Nephron (organoid): ENCODE measurements around the gene AOPEP.
"Not testable (repeated sequence)": the region's sequence is repeated elsewhere in the genome, so short reads cannot be mapped to it uniquely, and the experiment has no call there.

Experiments used
- H3K27ac Mint-ChIP-seq, 3 experiments: 2 replicates each; pipeline ENCODE4 v1.8.0; 2020; ENCODE audit warnings: mixed read lengths in 3 of 3, mild to moderate bottlenecking in 2 of 3, moderate library complexity in 1 of 3
- H3K27me3 Mint-ChIP-seq: 2 replicates; pipeline ENCODE4 v1.8.0; 2021; ENCODE audit warnings: low read depth, mild to moderate bottlenecking, moderate library complexity, mixed read lengths
- H3K36me3 Mint-ChIP-seq: 2 replicates; pipeline ENCODE4 v1.8.0; 2020; ENCODE audit warnings: low read depth, mixed read lengths
- H3K4me1 Mint-ChIP-seq: 2 replicates; pipeline ENCODE4 v1.8.0; 2020; ENCODE audit warnings: mixed read lengths
- H3K4me3 Mint-ChIP-seq, 3 experiments: 2 replicates each; pipeline ENCODE4 v1.8.0; 2020; ENCODE audit warnings: mild to moderate bottlenecking in 3 of 3, mixed read lengths in 3 of 3, moderate library complexity in 2 of 3
- H3K9me3 Mint-ChIP-seq: 2 replicates; pipeline ENCODE4 v1.8.0; 2020; ENCODE audit warnings: mixed read lengths
- TF ChIP-seq, protein P1 (sequence below), 3 experiments: fragments of 200-600 bp; sonication (generic); IDR thresholded peaks; one replicate each; pipeline ENCODE4 v1.5.0; 2021; ENCODE audit warnings: antibody characterized with exemption in 3 of 3; ENCODE audit not compliant: unreplicated experiment in 3 of 3

Gene AOPEP

DNA sequence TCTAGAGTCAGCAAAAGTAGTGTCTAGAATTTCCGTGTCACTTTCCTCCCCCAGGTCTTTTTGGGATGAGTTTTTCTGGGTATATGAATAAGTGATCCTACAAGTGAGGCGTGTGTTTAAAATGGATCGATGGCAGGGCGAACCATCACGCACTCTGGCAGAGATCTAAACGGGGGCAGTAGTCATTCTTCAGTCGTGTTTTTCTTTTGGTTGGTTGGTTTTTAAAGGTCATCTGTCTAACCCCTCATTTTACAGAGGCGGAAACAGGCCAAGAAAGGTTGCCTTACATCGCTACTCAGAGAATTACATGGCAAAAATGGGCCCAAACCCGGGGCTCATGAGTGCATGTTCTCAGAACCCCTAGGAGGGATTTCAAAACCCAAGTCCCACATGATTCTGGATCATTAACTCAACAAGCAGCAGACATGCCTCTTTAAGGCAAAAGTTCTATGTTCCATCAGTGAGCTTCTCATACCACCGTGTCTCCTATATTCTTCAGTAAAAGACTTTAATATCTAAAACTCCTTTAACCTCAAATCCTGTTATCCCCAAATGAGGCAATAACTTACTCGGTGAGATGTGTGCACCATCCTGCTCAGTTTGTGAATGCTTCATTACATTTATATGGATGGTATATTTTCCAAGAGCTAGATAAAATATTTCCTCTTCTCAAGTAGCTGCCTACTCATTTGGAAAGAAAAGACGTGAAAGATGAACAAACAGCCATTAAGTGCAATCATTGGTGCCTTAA is 145.8 kb downstream of the AOPEP start:
- Mint-ChIP-seq H3K9me3 (no peaks in the 10 kb centered on the region), H3K4me3 (no peak overlapping the region), H3K4me1 (peaks cover 63% of the 10 kb centered on the region), H3K36me3 (peaks cover 5% of the 10 kb centered on the region), H3K27ac (peak overlapping the region; percentile 72 to 77 (median 74)), H3K27me3 (peaks cover 3% of the 10 kb centered on the region)
- TF ChIP-seq, protein P1, sequence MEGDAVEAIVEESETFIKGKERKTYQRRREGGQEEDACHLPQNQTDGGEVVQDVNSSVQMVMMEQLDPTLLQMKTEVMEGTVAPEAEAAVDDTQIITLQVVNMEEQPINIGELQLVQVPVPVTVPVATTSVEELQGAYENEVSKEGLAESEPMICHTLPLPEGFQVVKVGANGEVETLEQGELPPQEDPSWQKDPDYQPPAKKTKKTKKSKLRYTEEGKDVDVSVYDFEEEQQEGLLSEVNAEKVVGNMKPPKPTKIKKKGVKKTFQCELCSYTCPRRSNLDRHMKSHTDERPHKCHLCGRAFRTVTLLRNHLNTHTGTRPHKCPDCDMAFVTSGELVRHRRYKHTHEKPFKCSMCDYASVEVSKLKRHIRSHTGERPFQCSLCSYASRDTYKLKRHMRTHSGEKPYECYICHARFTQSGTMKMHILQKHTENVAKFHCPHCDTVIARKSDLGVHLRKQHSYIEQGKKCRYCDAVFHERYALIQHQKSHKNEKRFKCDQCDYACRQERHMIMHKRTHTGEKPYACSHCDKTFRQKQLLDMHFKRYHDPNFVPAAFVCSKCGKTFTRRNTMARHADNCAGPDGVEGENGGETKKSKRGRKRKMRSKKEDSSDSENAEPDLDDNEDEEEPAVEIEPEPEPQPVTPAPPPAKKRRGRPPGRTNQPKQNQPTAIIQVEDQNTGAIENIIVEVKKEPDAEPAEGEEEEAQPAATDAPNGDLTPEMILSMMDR (IDR thresholded peaks at IDR 0.05; ENCODE audit: unreplicated experiment in 3 of 3) = no peak

DNA sequence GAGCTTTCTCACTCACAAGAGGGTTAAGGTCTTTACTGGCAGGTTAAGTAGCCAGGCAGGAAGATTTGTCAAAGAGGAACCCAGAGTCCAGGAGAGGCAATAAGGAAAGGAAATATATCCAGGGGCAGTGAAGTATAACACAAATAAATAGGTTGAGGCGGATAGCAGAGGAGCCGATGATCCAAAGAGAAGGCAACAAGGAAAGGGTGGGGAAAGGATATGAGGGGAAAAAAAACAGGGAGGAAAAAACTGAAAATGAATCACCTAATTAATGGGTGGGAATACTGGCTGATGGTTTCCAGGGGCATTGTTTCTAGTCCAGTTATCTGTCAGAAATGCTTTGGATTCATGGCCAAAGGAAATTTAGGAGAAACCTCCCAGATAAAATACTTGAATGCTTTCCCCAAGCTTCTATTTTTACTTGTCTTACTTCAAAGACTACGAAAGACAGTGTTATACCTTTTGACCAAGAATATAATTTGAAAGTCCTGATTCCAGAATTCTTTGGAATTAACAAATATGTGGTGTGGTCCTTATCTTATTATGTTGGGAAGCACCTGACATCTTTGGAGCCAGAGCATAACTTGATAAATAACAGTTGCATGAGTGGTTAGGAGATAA is 146.5 kb downstream of the AOPEP start:
- H3K9me3 Mint-ChIP-seq = no peaks in the 10 kb centered on the region
- peaks cover 5% of the 10 kb centered on the region for H3K36me3 Mint-ChIP-seq
- TF ChIP-seq, protein P1 (IDR thresholded peaks at IDR 0.05; ENCODE audit: unreplicated experiment in 3 of 3) = no peak
- H3K27ac Mint-ChIP-seq = peak overlapping the region; percentile 72 to 77 (median 74)
- peaks cover 3% of the 10 kb centered on the region for H3K27me3 Mint-ChIP-seq
- H3K4me3 Mint-ChIP-seq = no peak overlapping the region
- H3K4me1 Mint-ChIP-seq = peaks cover 55% of the 10 kb centered on the region

DNA sequence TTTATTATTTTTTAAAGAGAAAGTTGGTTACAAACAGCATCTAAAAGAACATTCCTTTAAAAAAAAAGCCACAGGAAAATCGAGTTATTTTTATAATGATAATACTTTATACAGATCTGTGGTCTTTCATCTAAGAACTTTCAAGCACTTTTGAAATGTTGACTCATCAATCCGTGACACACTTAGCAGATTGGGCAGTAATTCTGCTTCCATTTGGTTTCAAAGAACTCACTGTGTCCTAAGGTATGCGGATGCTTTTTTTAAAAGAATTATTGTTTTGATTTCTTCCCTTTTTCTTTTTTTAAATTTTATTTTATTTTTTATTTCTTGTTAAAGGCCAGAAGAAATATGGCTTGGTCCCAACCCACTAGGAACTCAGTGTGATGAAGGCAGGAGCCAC is 147.8 kb downstream of the AOPEP start:
- H3K9me3 Mint-ChIP-seq = no peaks in the 10 kb centered on the region
- H3K4me1 Mint-ChIP-seq = peaks cover 55% of the 10 kb centered on the region
- H3K36me3 Mint-ChIP-seq = peaks cover 5% of the 10 kb centered on the region
- H3K27me3 Mint-ChIP-seq = peaks cover 3% of the 10 kb centered on the region
- no peak overlapping the region for H3K27ac Mint-ChIP-seq
- no peak overlapping the region for H3K4me3 Mint-ChIP-seq
- TF ChIP-seq, protein P1 (IDR thresholded peaks at IDR 0.05; ENCODE audit: unreplicated experiment in 3 of 3) = no peak

DNA sequence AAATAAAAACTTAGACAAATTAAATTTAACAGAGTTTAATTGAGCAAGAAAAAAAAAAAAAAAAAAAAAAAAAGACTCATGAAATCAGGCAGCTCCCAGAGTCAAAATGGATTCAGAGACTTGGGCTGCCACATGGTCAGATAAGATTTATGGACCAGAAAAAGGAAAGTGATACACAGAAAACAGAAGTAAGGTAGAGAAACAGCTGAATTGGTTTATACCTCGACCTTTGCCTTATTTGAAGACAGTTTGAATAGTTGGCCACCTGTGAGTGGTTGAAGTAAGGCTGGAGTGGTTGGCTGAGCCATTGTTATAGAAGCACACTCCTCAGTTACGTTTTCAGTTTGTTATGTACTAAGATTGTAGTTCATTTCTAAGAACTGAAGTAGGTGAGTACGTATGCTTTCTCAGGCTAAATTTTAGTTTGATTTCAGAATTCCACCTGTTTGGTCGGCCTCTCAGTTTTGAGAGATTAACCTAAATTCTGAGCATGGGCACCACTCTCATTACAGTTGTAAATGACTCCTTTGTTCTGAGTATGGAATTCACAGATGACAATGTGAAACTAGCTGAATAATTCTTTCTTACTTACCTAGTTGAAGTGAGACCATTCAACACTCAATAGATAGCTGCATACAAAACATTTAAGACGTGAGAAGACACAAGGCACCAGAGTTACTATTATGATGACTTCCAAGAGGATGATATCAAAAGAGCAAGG is 149.0 kb downstream of the AOPEP start:
- H3K9me3 Mint-ChIP-seq = no peaks in the 10 kb centered on the region

DNA sequence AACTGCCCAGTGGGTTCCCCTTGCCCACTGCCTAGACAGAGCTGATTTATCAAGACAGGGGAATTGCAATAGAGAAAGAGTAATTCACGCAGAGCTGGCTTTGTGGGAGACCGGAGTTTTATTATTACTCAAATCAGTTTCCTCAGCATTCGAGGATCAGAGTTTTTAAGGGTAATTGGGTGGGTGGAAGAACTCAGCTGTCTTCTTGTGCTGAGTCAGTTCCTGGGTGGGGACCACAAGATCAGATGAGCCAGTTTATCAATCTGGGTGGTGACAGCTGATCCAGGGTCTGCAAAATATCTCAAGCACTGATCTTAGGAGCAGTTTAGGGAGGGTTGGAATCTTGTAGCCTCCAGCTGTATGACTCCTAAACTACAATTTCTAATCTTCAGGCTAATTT is 152.3 kb downstream of the AOPEP start:
- not testable (repeated sequence) for H3K27me3 Mint-ChIP-seq, H3K36me3 Mint-ChIP-seq, H3K9me3 Mint-ChIP-seq, H3K4me3 Mint-ChIP-seq
- H3K4me1 Mint-ChIP-seq = peaks cover 46% of the 10 kb centered on the region
- peak overlapping the region in 1 of 3 experiments; percentile 8 for H3K27ac Mint-ChIP-seq

More for the DNA sequence above, 149.0 kb downstream of the AOPEP start:
- Mint-ChIP-seq H3K27me3 (peaks cover 3% of the 10 kb centered on the region), H3K4me1 (peaks cover 49% of the 10 kb centered on the region), H3K4me3 (no peak overlapping the region), H3K36me3 (peaks cover 5% of the 10 kb centered on the region), H3K27ac (peak overlapping the region in 2 of 3 experiments; percentile 53 to 63)
- TF ChIP-seq, protein P1 (IDR thresholded peaks at IDR 0.05; ENCODE audit: unreplicated experiment in 3 of 3) = no peak

DNA sequence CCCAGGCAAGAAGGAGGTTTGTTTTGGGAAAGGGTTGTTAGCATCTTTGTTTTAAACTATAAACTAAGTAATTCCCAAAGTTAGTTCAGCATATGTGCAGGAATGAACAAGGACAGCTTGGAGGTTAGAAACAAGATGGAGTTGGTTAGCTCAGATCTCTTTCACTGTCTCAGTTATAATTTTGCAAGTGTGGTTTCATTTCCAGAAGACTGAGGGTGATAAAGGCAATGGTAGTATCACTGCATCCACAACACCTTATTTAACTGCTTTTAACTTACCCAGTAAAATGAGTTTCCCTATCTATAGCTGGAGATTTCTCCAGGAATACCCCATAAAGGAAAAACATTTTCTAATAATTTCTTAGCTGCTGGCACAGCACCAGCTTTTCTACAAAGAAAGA is 152.7 kb downstream of the AOPEP start:
- peaks cover 46% of the 10 kb centered on the region for H3K4me1 Mint-ChIP-seq
- H3K36me3 Mint-ChIP-seq = peaks cover 5% of the 10 kb centered on the region
- peaks cover 3% of the 10 kb centered on the region for H3K27me3 Mint-ChIP-seq
- TF ChIP-seq, protein P1 (IDR thresholded peaks at IDR 0.05; ENCODE audit: unreplicated experiment in 3 of 3) = no peak
- H3K27ac Mint-ChIP-seq = peak overlapping the region in 1 of 3 experiments; percentile 8
- H3K9me3 Mint-ChIP-seq = no peaks in the 10 kb centered on the region
- H3K4me3 Mint-ChIP-seq = no peak overlapping the region
